Activated CD4-positive, CD25-positive, alpha-beta regulatory T cell treated with anti-CD3 and anti-CD28 coated beads, Interleukin-2, amount 50 U/mL, for 24 hours (primary cell): Measurements from ENCODE around the gene HTR1B.

ENCODE experiments used
- ATAC-seq, 2 donors: fragments of 150-1000 bp; cut with Tn5 transposase; one replicate each; pipeline ENCODE4 v1.10.0; 2021; ENCODE audit warnings: mild to moderate bottlenecking in 1 of 2, moderate library complexity in 1 of 2

HTR1B gene

GRCh38 chr6:77463308-77463860, at the start of gene HTR1B:
TSS of gene HTR1B (minus strand) at chr6:77463491. CDS start at chr6:77463403, 88 bp downstream.
- ATAC-seq: no peak

- no peak for ATAC-seq
Observed at GRCh38 chr6:77512554-77512953, 49.3 kb upstream of the HTR1B start.

GRCh38 chr6:77511860-77512259, 48.6 kb upstream of the HTR1B start:
- ATAC-seq: no peak

- no peak for ATAC-seq
Observed at GRCh38 chr6:77502981-77503380, 39.7 kb upstream of the HTR1B start.

- ATAC-seq: no peak
Observed at GRCh38 chr6:77492530-77492929, 29.2 kb upstream of the HTR1B start.

GRCh38 chr6:77487808-77488425, 24.6 kb upstream of the HTR1B start:
- ATAC-seq: no peak

GRCh38 chr6:77482981-77483380, 19.7 kb upstream of the HTR1B start:
- no peak for ATAC-seq

- no peak for ATAC-seq
Observed at GRCh38 chr6:77474973-77475372, 11.7 kb upstream of the HTR1B start.

GRCh38 chr6:77474286-77474956, 11.1 kb upstream of the HTR1B start:
- ATAC-seq: no peak

GRCh38 chr6:77470983-77471382, 7.7 kb upstream of the HTR1B start:
- ATAC-seq: no peak

- ATAC-seq: no peak
Observed at GRCh38 chr6:77468939-77469338, 5.6 kb upstream of the HTR1B start.

- ATAC-seq: peak in 1 of 2 donors; percentile 41
Observed at GRCh38 chr6:77466451-77467437, 3.5 kb upstream of the HTR1B start.

GRCh38 chr6:77466055-77466450, 2.8 kb upstream of the HTR1B start:
- peak in 1 of 2 donors; percentile 53 for ATAC-seq

GRCh38 chr6:77464495-77464867, 1.2 kb upstream of the HTR1B start:
- ATAC-seq: no peak

GRCh38 chr6:77463861-77464494, 687 bp upstream of the HTR1B start:
- ATAC-seq: no peak

GRCh38 chr6:77462359-77463307, 658 bp downstream of the HTR1B start:
- no peak for ATAC-seq

GRCh38 chr6:77461796-77462195, 1.5 kb downstream of the HTR1B start:
- ATAC-seq: no peak

- no peak for ATAC-seq
Observed at GRCh38 chr6:77458421-77458820, 4.9 kb downstream of the HTR1B start.

- ATAC-seq: no peak
Observed at GRCh38 chr6:77457720-77458349, 5.5 kb downstream of the HTR1B start.

- no peak for ATAC-seq
Observed at GRCh38 chr6:77456531-77457248, 6.6 kb downstream of the HTR1B start.
